GM21529 (cell line): ENCODE results near the gene ZNF200.
"Not testable (repeated sequence)": the region's sequence is repeated elsewhere in the genome, so short reads cannot be mapped to it uniquely, and the experiment has no call there.

ENCODE experiments used
- ATAC-seq: cut with Tn5 transposase; IDR thresholded peaks from one replicate; pipeline ENCODE4 v1.9.1; 2021; ENCODE audit not compliant: unreplicated experiment

Gene ZNF200

DNA sequence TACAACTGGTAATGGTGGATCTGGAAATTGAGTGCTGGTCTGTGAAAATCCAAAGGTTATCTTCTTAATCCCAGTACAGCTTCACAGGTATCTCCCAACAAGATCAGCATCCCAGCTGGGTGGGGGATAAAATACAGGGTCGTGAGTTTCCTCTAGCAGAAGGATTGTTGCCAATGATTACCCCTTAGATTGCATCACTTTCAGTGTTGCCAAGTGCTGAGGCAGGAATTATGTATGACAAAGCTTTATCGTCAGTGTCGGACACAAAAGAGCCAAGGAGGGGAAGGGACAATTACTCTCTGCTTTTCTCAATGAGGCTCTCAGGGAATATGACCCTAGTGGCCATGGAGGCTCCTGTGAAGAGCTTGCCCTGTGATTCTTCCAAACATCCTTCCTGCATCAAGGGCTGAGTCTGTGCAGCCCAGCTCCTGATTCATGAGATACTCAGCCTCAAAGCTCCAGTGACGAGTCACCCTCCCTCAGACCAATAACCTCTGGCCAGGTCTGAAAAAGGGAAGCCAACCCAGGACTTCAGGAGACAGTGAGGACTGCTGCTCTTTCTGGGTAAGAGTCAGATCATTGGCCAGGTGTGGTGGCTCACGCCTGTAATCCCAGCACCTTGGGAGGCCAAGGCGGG, 31.9 kb downstream of the ZNF200 start:
- ATAC-seq = no peak

DNA sequence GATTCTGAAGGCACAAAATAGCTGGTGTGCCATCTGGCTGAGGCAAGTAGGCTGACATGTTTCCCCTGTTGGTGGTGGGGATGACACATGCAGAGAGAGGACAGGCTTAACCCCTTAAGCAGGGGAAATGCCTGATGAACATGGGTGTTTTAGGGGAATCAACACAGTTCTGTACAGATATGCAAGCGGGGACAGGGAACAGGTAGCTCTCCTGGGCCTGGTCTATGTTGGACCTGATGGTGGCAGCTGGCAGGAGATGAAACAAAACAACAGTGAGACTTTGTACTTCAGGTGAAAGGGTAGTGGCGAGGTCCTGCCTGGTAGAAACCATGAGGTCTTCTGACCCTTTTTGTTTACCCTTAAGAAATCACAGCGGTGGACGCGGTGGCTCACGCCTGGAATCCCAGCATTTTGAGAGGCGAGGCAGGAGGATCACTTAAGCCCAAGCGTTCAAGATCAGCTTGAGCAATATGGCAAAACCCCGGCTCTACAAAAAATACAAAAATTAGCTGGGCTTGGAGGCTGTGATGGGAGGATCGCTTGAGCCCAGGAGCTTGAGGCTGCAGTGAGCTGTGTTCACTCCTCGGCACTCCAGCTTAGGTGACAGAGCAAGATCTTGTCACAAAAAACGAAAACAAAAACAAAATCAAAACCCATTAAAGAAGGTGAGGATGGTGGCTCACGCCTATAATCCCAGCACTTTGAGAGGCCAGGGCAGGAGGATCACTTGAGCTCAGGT, 36.5 kb downstream of the ZNF200 start:
- no peak for ATAC-seq

DNA sequence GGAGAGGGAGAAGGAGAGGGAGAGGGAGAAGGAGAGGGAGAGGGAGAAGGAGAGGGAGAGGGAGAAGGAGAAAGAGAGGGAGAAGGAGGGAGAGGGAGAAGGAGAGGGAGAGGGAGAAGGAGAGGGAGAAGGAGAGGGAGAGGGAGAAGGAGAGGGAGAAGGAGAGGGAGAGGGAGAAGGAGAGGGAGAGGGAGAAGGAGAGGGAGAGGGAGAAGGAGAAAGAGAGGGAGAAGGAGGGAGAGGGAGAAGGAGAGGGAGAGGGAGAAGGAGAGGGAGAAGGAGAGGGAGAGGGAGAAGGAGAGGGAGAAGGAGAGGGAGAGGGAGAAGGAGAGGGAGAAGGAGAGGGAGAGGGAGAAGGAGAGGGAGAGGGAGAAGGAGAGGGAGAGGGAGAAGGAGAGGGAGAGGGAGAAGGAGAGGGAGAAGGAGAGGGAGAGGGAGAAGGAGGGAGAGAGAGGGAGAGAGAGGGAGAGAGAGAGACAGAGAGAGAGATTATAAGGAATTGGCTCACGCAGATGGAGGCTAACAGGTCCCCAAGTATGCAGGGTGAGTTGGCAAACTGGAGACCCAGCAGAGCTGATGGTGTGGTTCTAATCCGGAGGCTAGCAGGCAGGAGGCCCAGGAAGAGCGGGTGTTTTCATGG, 37.1 kb downstream of the ZNF200 start:
- ATAC-seq = not testable (repeated sequence)

DNA sequence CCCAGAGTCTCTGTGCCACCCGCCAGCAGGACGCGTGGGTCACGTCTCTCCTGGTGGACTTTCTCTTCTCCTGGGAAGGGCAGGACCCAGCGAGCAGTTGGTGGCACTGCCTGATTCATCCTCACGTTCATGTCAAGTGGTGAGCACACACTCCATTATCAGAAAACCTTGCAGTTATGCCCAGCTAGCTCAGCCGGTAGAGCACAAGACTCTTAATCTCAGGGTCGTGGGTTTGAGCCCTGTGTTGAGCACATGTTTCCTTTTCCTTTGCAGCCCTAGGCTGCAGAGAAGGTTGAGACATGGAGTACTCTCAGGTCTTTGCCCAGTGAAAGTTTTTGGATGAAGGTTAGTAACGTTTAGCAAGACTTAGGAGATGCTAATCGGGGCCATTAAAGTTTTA, 39.0 kb downstream of the ZNF200 start:
- ATAC-seq = no peak

DNA sequence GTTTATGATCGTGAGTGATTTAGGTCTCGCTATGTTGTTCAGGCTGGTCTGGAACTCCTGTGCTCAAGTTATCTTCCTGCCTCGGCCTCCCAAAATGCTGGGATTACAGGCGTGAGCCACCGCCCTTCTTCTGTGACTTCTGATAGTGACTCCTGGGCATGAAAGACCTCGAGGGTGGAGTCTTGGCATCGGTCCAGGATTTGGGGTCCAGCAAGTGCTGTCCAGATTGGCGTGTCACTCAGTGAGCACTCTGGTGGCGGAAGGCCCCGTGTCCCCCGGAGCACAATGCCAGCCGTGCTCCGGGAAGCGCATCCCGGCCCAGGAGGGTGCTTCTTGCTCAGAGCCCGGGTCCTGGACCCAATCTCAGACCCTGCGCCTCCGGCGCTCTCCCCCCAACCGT, 40.2 kb downstream of the ZNF200 start:
- ATAC-seq = no peak

DNA sequence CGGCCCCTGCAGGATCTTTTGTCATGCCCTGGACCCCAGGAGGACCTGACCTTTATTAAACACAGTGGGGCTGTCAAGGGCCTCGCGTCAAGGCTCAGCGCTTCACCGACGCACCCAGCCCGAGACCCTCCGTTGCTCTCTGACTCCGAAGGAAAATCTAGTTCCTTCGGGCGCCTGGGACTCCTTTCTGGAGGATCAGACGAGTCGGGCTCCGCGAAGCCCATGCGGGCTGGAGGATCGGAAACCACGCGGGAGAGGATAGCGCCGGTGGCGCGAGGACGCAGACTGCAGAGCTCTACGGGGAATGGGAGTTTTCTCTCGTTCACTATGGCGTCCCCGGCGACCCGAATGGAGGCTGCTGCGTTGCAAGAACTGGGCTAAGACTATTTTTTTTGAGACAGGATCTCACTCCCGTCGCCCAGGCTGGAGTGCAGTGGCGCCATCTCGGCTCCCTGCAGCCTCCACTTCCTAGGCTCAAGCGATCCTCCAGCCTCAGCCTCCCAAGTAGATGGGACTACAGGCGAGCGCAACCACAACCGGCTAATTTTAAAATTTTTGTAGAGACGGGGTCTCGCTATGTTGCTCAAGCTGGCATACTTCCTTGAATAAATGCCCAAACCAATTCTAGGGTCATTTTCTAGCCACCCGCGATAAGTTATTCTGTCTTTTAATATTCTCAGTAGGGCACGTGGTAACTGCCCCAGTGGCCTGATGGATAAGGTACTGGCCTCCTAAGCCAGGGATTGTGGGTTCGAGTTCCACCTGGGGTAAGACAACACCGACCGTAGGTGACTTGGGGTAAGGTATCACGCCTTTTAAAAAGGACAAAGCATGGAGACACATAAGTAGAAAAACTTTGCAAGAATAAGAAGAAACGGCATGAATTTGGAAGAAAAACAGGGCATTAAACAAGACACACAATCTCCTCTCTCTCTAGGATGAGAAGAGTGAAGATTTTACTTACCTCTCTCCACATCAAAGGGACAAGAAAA, 41.4 kb downstream of the ZNF200 start:
- ATAC-seq = no peak

DNA sequence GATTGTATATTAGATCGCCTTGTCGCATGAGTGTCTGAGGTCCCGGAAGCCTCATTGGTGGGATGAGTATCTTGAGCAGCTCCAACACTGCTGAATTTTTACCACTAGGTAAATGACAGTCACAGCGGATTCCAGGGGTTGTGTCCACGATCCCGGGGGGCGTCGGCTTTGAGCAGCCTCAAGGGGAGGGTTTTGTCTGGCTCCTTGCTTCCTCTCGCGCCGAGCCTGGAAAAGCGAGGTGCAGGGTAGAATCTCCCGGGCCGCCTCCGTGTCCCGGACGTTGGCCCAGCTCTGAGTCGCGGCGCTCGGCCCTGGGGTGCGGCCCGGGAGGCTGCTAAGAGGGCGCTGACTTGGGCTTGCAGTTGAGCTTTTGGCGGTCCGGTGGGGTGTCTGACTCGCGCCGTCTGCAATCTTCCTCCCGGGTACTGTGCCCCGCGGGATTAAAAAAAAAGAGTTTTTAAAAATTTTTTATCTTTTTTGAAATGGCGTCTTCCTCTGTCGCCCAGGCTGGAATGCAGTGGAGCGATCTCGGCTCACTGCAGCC, 42.4 kb downstream of the ZNF200 start:
- ATAC-seq = no peak

DNA sequence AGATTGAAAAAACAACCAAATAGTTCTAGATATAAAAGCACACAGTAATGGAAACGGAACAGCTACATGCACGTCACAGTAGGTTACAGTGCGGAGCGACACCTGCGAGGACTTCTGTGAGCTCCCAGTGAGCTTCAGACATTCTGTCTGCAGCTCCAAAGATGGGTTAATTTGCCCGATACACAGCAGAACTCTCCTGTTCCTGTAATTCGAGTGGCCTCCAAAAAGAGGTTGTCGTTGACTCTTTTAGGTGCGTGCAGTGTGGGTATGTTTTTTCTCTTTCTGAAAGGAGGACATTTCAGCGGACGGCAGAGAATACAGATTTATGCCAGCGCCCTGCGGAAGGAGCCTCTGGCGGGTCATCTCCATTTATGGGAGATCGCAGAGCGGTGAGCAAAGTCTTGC, 44.0 kb downstream of the ZNF200 start:
- ATAC-seq = no peak

DNA sequence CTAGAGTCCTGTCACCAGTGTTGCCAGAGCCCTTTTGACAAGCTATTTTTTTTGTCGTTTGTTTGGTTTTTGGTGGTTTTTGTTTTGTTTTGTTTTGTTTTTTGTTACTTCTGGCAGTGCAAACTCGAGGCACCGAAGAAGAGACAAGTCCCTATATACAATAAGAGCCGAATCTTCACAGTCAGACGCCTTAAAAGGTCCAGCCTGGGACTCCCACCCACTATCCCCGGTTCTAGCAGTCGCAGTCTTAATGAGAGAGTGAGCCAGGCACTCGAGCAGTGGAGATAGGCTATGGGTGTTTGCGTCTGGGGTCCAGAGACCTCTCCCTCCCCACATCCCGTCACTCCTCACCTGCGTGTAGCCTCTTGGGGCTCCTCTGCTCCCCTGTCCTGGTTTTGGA, 45.1 kb downstream of the ZNF200 start:
- no peak for ATAC-seq

DNA sequence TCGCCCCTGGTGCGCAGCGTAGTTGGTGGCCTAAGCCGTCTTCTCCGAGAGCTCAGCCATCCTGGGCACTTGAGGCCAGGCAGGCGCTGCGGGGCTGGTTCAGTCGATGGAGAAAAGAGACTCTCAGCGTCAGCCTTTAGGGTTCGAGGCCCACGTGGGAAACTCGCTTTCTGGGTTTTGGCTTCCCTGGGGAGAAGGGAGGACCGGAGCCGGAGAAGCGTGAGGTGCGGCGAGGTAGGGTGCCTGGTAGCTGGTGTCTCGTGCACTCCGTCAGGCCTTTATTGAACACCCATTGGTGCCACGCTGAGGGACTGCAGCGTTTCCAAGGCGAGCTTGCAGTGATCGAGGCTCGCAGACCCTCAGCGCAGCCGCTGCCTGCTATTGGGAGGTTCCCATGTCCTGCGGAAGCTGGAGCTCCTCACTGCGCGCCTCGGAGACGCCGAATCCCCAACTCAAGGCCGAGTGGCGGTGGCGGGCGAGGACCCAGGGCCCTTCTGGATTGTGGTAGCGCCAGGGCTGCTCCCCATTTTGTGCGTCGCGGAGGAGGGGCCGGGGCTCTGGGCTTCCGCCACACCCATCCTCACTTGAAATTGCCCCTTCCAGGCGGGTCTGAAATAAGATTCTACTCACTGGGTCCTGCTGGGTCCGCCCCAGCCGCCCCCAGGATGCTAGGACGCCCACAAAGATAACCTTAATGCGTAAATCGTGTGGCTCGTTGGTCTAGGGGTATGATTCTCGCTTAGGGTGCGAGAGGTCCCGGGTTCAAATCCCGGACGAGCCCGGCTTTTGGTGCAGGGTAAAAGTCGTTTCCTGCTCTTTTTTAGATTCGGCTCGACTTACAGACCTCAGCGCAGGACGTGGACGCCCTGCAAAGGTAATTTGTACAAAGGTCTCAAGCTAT, 45.8 kb downstream of the ZNF200 start:
- ATAC-seq = no peak

DNA sequence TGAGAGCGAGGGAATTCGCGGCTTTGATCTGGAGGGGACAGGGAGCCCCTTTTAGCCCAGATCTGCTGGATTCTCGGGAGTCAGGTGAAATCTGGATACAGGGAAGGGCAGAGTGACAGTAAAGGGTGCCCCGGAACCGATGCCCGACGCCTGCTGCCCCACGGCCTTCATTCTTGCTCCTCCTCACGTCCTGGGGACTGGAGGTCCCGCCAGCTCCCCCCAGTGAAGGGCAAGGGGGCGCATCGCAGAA, 46.4 kb downstream of the ZNF200 start:
- no peak for ATAC-seq

DNA sequence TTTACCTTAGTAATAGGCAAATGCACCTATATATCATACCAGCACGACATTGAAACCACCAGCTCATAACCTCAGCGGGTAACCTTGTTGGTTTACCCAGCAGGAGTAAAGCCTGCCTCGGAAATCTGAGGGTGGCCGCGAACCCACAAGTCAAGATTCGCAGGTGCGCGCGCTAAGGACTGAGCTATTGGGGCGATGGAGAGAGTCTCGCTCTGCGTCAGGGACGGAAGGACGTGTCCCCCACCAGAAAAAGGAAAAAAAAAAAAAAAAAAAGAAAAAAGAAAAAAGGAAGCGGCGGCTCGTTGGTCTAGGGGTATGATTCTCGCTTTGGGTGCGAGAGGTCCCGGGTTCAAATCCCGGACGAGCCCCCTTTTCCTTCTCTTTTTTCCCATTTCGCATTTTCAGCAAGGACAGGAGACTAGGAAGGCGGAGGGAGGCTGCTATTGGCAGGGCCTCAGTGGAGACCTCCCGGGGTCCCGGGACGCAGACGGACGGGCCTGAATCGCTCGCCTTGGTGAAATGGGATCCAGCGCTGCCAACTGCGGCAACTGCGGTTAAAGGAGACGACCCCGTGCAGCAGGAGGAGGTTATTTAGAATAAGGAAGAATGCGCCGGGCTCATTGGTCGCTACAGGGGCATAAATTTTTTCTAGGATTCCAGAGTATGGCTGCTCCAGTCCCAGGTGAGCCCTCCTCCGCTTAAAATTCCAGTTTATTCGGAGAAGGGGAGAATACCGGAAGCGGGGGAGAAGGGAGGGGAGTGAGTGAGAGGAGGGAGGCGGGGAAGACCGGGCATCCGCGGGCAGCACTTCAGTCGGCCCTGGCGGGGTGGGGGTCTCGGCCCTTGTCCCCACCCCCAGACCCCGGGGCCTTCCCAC, 46.9 kb downstream of the ZNF200 start, which contains the start of gene OR1F1:
OR1F1 (plus strand) TSS at position 407 of the 877 bp plus-strand sequence.
- no peak for ATAC-seq

DNA sequence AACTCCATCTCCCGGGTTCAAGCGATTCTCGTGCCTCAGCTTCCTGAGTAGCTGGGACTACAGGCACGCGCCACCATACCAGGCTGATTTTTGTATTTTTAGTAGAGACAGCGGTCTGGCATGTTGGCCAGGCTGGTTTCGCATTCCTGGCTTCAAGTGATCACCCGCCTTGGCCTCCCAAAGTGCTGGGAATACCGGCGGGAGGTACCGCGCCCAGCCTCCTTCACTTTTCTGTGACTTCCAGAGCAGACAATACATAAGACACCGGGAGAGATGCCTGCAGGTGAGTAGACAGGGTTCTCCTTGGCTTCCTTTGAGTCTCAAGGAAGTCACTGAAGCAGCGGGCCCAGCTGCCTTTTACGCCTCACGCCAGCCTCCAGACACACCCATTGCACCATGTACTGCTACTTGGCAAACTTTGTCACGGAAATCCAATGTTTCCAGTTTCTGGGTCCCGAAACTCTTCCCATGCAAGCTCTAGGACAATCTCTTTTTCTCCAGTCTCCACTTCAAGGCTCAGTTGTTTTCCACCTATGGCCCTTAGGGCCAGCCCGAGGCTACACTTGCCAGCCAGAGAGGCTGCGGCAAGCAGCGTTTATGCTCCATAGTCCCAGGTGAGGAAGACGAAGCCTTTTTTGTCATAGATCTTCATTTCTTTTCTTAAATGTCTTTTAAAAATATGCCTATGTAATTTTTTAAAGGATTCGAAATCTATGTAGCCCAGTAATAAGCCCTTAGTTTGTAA, 47.8 kb downstream of the ZNF200 start:
- ATAC-seq = no peak

DNA sequence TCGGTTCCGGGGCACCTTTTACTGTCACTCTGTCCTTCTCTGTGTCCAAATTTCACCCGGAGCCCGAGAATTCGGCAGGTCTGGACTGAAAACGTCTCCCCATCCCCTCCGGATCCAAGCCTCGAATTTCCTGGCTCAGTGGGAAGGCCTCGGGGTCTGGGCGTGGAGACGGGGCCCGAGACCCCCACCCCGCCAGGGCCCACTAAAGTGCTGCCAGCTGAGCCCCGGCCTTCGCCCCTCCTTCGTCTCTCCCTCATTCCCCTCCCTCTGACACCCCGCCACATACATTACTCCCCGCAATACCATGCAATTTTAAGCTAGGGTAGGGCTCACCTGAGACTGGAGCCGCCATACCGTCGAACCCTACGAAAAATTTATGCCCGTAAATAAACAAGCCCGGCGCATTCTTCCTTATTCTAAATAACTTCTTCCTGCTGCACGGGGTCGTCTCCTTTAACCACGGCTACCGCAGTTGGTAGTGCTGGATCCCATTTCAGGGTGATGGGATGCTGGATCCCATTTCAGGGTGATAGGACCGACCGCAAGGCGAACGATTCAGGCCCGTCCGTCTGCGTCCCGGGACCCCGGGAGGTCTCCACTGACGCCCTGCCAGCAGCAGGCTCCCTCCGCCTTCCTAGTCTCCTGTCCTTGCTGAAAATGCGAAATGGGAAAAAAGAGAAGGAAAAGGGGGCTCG, 51.4 kb downstream of the ZNF200 start:
- no peak for ATAC-seq

DNA sequence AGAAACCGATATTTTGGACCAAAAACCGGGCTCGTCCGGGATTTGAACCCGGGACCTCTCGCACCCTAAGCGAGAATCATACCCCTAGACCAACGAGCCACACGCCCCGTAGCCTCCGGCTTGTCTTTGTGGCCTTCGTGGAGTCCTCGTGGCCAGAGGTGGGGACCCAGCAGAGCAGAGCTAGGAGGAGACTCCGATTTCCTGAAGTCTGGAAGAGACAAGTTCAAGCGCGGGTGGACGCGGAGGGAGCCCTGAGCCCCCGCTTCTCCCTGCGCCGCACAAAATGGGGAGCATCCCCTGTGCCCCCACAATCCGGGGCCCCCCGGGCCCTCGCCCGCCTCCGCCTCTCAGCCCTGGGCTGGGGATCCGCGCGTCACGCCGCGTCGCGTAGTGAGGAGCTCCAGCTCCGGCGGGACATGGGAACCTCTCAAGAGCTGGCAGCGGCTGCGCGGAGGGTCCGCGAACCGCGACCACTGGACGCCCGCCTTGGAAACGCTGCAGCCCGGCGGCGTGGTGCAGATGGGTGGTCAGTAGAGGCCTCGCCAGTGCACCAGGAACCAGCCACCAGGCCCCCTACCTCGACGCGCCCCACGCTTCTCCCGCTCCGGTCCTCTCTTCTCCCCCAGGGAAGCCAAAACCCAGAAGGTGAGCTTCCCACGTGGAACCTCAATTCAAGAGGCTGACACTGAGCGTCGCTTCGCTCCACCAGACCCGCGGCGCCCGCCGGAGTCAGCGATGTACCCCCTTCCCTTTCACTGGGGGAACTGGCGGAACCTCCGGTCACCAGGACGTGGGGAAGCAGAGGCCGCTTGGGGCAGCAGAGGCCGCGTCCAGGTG, 52.1 kb downstream of the ZNF200 start:
- ATAC-seq = no peak

DNA sequence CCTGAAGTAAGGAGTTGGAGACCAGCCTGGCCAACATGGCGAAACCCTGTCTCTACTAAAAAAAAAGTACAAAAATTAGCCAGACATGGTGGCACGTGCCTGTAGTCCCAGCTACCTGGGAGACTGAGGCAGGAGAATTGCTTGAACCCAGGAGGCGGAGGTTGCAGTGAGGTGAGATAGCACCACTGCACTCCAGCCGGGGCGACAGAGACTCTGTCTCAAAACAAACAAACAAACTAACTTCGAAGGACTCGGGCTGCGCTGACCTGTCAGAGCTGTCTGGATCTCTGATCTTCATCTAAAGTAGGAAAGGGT, 52.7 kb downstream of the ZNF200 start:
- not testable (repeated sequence) for ATAC-seq

DNA sequence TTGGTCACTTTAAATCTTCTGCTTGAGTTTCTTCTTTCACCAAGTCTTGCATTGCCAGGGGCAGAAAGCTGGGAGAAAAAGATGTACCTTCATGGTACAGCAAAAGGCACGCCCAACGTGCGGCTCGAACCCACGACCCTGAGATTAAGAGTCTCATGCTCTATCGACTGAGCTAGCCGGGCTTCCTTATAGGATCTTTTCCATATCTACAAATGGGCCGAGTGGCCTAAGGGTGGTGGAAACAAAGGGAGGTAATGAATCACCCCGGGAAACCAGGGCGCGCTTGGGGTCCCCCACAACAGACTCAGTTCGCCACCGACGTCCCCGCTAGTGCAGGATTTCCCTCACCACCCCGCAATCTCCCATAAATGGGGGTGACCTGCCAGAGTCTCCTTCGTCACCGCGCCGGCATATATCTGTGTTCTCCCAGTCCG, 54.5 kb downstream of the ZNF200 start:
- no peak for ATAC-seq
